ENCODE measurements around the gene EDEM3. TPM values are rescaled to one million over a fixed set of nuclear protein-coding genes. Genes with fewer than 3 reads are reported as not detected.

The EDEM3 gene
- polyA plus RNA-seq, 1 donor = 37.4 TPM

- no peak overlapping the region for H3K27ac ChIP-seq (ENCODE audit: low read length)
- no peak overlapping the region for H3K4me3 ChIP-seq (ENCODE audit: low read length)
- DNase-seq = no peak
- H3K4me1 ChIP-seq (ENCODE audit: control insufficient read depth, insufficient read depth, low read length) = no peaks in the 10 kb centered on the region
- H3K9me3 ChIP-seq (ENCODE audit: control insufficient read depth, low read depth, low read length) = no peaks in the 10 kb centered on the region
- H3K36me3 ChIP-seq (ENCODE audit: control insufficient read depth, insufficient read depth, low read length) = peaks cover 9% of the 10 kb centered on the region
- no peaks in the 10 kb centered on the region for H3K27me3 ChIP-seq (ENCODE audit: control insufficient read depth, insufficient read depth, low read length)
- 57% methylated on average over 3 of the region's 4 CpGs for WGBS (ENCODE audit: insufficient coverage, low lambda C conversion rate)
These were observed 14.3 kb downstream of the EDEM3 start for GRCh38 chr1:184740344-184740743.

- Histone ChIP-seq H3K27me3 (ENCODE audit: control insufficient read depth, insufficient read depth, low read length) (no peaks in the 10 kb centered on the region), H3K27ac (ENCODE audit: low read length) (no peak overlapping the region), H3K4me3 (ENCODE audit: low read length) (no peak overlapping the region), H3K36me3 (ENCODE audit: control insufficient read depth, insufficient read depth, low read length) (peaks cover 12% of the 10 kb centered on the region), H3K4me1 (ENCODE audit: control insufficient read depth, insufficient read depth, low read length) (no peaks in the 10 kb centered on the region), H3K9me3 (ENCODE audit: control insufficient read depth, low read depth, low read length) (no peaks in the 10 kb centered on the region)
- no peak for DNase-seq
- 100% methylated on average over 1 of the region's 4 CpGs for WGBS (ENCODE audit: insufficient coverage, low lambda C conversion rate)
These were observed 14.9 kb downstream of the EDEM3 start for GRCh38 chr1:184739796-184740195.

- Histone ChIP-seq H3K36me3 (ENCODE audit: control insufficient read depth, insufficient read depth, low read length) (peaks cover 14% of the 10 kb centered on the region), H3K4me1 (ENCODE audit: control insufficient read depth, insufficient read depth, low read length) (no peaks in the 10 kb centered on the region), H3K9me3 (ENCODE audit: control insufficient read depth, low read depth, low read length) (no peaks in the 10 kb centered on the region), H3K27me3 (ENCODE audit: control insufficient read depth, insufficient read depth, low read length) (no peaks in the 10 kb centered on the region), H3K27ac (ENCODE audit: low read length) (no peak overlapping the region), H3K4me3 (ENCODE audit: low read length) (no peak overlapping the region)
- WGBS (ENCODE audit: insufficient coverage, low lambda C conversion rate) = 100% methylated on average over 1 of the region's 1 CpG
- DNase-seq = no peak
These were observed 15.6 kb downstream of the EDEM3 start for GRCh38 chr1:184739070-184739469.

GRCh38 chr1:184734980-184735379 lies 19.7 kb downstream of the EDEM3 start:
- Histone ChIP-seq H3K9me3 (ENCODE audit: control insufficient read depth, low read depth, low read length) (no peaks in the 10 kb centered on the region), H3K27ac (ENCODE audit: low read length) (no peak overlapping the region)

GRCh38 chr1:184724843-184725242 lies 29.8 kb downstream of the EDEM3 start:
- 100% methylated on average over 1 of the region's 3 CpGs for WGBS (ENCODE audit: insufficient coverage, low lambda C conversion rate)
- H3K4me3 ChIP-seq (ENCODE audit: low read length) = no peak overlapping the region
- H3K27me3 ChIP-seq (ENCODE audit: control insufficient read depth, insufficient read depth, low read length) = no peaks in the 10 kb centered on the region
- no peak for DNase-seq
- H3K9me3 ChIP-seq (ENCODE audit: control insufficient read depth, low read depth, low read length) = no peaks in the 10 kb centered on the region
- no peak overlapping the region for H3K27ac ChIP-seq (ENCODE audit: low read length)
- no peaks in the 10 kb centered on the region for H3K4me1 ChIP-seq (ENCODE audit: control insufficient read depth, insufficient read depth, low read length)
- peaks cover 29% of the 10 kb centered on the region for H3K36me3 ChIP-seq (ENCODE audit: control insufficient read depth, insufficient read depth, low read length)

More at GRCh38 chr1:184734980-184735379, 19.7 kb downstream of the EDEM3 start:
- no peaks in the 10 kb centered on the region for H3K4me1 ChIP-seq (ENCODE audit: control insufficient read depth, insufficient read depth, low read length)
- peaks cover 34% of the 10 kb centered on the region for H3K36me3 ChIP-seq (ENCODE audit: control insufficient read depth, insufficient read depth, low read length)
- H3K27me3 ChIP-seq (ENCODE audit: control insufficient read depth, insufficient read depth, low read length) = no peaks in the 10 kb centered on the region
- no peak overlapping the region for H3K4me3 ChIP-seq (ENCODE audit: low read length)
- DNase-seq = no peak

- H3K27ac ChIP-seq (ENCODE audit: low read length) = no peak overlapping the region
- no peaks in the 10 kb centered on the region for H3K4me1 ChIP-seq (ENCODE audit: control insufficient read depth, insufficient read depth, low read length)
- 100% methylated on average over 1 of the region's 2 CpGs for WGBS (ENCODE audit: insufficient coverage, low lambda C conversion rate)
- peaks cover 48% of the 10 kb centered on the region for H3K36me3 ChIP-seq (ENCODE audit: control insufficient read depth, insufficient read depth, low read length)
- H3K9me3 ChIP-seq (ENCODE audit: control insufficient read depth, low read depth, low read length) = no peaks in the 10 kb centered on the region
- no peaks in the 10 kb centered on the region for H3K27me3 ChIP-seq (ENCODE audit: control insufficient read depth, insufficient read depth, low read length)
- H3K4me3 ChIP-seq (ENCODE audit: low read length) = no peak overlapping the region
- no peak for DNase-seq
These were observed 38.5 kb downstream of the EDEM3 start for GRCh38 chr1:184716158-184716557.

GRCh38 chr1:184709418-184709817 lies 45.2 kb downstream of the EDEM3 start:
- no peak for DNase-seq
- Histone ChIP-seq H3K36me3 (ENCODE audit: control insufficient read depth, insufficient read depth, low read length) (peaks cover 48% of the 10 kb centered on the region), H3K27me3 (ENCODE audit: control insufficient read depth, insufficient read depth, low read length) (no peaks in the 10 kb centered on the region), H3K4me1 (ENCODE audit: control insufficient read depth, insufficient read depth, low read length) (no peaks in the 10 kb centered on the region), H3K27ac (ENCODE audit: low read length) (no peak overlapping the region), H3K4me3 (ENCODE audit: low read length) (no peak overlapping the region), H3K9me3 (ENCODE audit: control insufficient read depth, low read depth, low read length) (no peaks in the 10 kb centered on the region)

GRCh38 chr1:184708084-184708676 lies 46.5 kb downstream of the EDEM3 start:
- Histone ChIP-seq H3K27ac (ENCODE audit: low read length) (no peak overlapping the region), H3K4me1 (ENCODE audit: control insufficient read depth, insufficient read depth, low read length) (no peaks in the 10 kb centered on the region), H3K27me3 (ENCODE audit: control insufficient read depth, insufficient read depth, low read length) (no peaks in the 10 kb centered on the region), H3K36me3 (ENCODE audit: control insufficient read depth, insufficient read depth, low read length) (peaks cover 53% of the 10 kb centered on the region), H3K9me3 (ENCODE audit: control insufficient read depth, low read depth, low read length) (no peaks in the 10 kb centered on the region), H3K4me3 (ENCODE audit: low read length) (no peak overlapping the region)
- DNase-seq = no peak
- 96% methylated on average over 4 of the region's 6 CpGs for WGBS (ENCODE audit: insufficient coverage, low lambda C conversion rate)

GRCh38 chr1:184705271-184705670 lies 49.4 kb downstream of the EDEM3 start:
- no peaks in the 10 kb centered on the region for H3K27me3 ChIP-seq (ENCODE audit: control insufficient read depth, insufficient read depth, low read length)
- peaks cover 43% of the 10 kb centered on the region for H3K36me3 ChIP-seq (ENCODE audit: control insufficient read depth, insufficient read depth, low read length)
- WGBS (ENCODE audit: insufficient coverage, low lambda C conversion rate) = no CpG with 5 or more reads among the region's 1 CpG
- no peak for DNase-seq
- no peak overlapping the region for H3K27ac ChIP-seq (ENCODE audit: low read length)
- H3K4me3 ChIP-seq (ENCODE audit: low read length) = no peak overlapping the region
- no peaks in the 10 kb centered on the region for H3K9me3 ChIP-seq (ENCODE audit: control insufficient read depth, low read depth, low read length)
- H3K4me1 ChIP-seq (ENCODE audit: control insufficient read depth, insufficient read depth, low read length) = no peaks in the 10 kb centered on the region

GRCh38 chr1:184701816-184702215 lies 52.8 kb downstream of the EDEM3 start:
- Histone ChIP-seq H3K36me3 (ENCODE audit: control insufficient read depth, insufficient read depth, low read length) (peaks cover 28% of the 10 kb centered on the region), H3K4me3 (ENCODE audit: low read length) (no peak overlapping the region)
- no CpG with 5 or more reads among the region's 1 CpG for WGBS (ENCODE audit: insufficient coverage, low lambda C conversion rate)

GRCh38 chr1:184698969-184699368 lies 55.7 kb downstream of the EDEM3 start:
- Histone ChIP-seq H3K27me3 (ENCODE audit: control insufficient read depth, insufficient read depth, low read length) (no peaks in the 10 kb centered on the region), H3K9me3 (ENCODE audit: control insufficient read depth, low read depth, low read length) (no peaks in the 10 kb centered on the region), H3K27ac (ENCODE audit: low read length) (no peak overlapping the region), H3K4me1 (ENCODE audit: control insufficient read depth, insufficient read depth, low read length) (no peaks in the 10 kb centered on the region), H3K36me3 (ENCODE audit: control insufficient read depth, insufficient read depth, low read length) (peaks cover 26% of the 10 kb centered on the region), H3K4me3 (ENCODE audit: low read length) (no peak overlapping the region)
- DNase-seq = no peak
- 100% methylated on average over 1 of the region's 1 CpG for WGBS (ENCODE audit: insufficient coverage, low lambda C conversion rate)

More at GRCh38 chr1:184701816-184702215, 52.8 kb downstream of the EDEM3 start:
- Histone ChIP-seq H3K4me1 (ENCODE audit: control insufficient read depth, insufficient read depth, low read length) (no peaks in the 10 kb centered on the region), H3K9me3 (ENCODE audit: control insufficient read depth, low read depth, low read length) (no peaks in the 10 kb centered on the region), H3K27me3 (ENCODE audit: control insufficient read depth, insufficient read depth, low read length) (no peaks in the 10 kb centered on the region), H3K27ac (ENCODE audit: low read length) (no peak overlapping the region)
- no peak for DNase-seq
